Measurements from ENCODE around the gene AFAP1.

DNA sequence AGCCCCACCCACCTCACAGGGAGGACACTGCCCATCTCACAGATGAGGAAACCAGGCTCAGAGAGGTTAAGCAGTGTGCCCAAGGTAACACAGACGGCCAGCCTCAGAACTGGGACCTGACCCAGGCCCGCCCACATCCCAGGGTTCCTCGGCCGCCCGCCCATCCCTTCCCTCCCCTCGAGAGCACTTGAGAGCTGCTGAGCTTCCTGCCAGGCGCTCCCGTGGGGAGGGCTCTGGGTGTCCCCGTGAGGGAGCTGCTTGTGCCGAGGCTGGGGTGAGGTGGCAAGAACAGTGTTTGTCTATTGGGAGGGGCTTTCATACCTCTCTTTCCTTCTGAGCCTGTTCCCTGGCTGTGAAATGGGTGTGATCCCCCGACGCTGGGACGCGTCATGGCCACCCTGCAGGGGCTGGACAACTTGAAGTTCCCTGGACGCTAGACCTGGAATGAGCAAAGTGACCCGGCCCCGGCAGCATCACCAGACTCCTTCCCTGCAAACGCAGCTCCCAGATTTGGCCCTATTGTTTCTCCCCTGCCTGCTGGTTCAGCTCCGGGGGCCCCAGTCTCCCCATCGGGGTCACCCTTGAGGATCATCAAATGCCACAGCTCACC is 204.9 kb downstream of the AFAP1 start:
- TF ChIP-seq CTCF (IDR thresholded peaks at IDR 0.05) (no peak), NFE2L1 (CRISPR knock-in tag; IDR thresholded peaks at IDR 0.05) (no peak), JUN (CRISPR knock-in tag; IDR thresholded peaks at IDR 0.05) (no peak), ZNF416 (CRISPR knock-in tag; IDR thresholded peaks at IDR 0.05) (no peak), ETV6 (CRISPR knock-in tag; IDR thresholded peaks at IDR 0.05) (no peak), ATF6 (CRISPR knock-in tag; IDR thresholded peaks at IDR 0.05) (no peak), FOXK1 (CRISPR knock-in tag; IDR thresholded peaks at IDR 0.05) (no peak), ZNF263 (CRISPR knock-in tag; IDR thresholded peaks at IDR 0.05; ENCODE audit: low read depth) (no peak), TP53 (CRISPR knock-in tag; IDR thresholded peaks at IDR 0.05) (no peak)
- TF ChIP-seq, protein P1, sequence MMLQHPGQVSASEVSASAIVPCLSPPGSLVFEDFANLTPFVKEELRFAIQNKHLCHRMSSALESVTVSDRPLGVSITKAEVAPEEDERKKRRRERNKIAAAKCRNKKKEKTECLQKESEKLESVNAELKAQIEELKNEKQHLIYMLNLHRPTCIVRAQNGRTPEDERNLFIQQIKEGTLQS (CRISPR knock-in tag; conservative IDR thresholded peaks at IDR 0.05) = no peak
- TF ChIP-seq, protein P2, sequence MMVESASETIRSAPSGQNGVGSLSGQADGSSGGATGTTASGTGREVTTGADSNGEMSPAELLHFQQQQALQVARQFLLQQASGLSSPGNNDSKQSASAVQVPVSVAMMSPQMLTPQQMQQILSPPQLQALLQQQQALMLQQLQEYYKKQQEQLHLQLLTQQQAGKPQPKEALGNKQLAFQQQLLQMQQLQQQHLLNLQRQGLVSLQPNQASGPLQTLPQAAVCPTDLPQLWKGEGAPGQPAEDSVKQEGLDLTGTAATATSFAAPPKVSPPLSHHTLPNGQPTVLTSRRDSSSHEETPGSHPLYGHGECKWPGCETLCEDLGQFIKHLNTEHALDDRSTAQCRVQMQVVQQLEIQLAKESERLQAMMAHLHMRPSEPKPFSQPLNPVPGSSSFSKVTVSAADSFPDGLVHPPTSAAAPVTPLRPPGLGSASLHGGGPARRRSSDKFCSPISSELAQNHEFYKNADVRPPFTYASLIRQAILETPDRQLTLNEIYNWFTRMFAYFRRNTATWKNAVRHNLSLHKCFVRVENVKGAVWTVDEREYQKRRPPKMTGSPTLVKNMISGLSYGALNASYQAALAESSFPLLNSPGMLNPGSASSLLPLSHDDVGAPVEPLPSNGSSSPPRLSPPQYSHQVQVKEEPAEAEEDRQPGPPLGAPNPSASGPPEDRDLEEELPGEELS (CRISPR knock-in tag; IDR thresholded peaks at IDR 0.05) = no peak
